Activated CD8-positive, alpha-beta memory T cell treated with anti-CD3 and anti-CD28 coated beads for 4 hours (primary cell): ENCODE results near the gene ACADVL.
A peak's percentile ranks its signal among the peaks of the same experiment; 100 is the strongest.
"Not testable (repeated sequence)": the region's sequence is repeated elsewhere in the genome, so short reads cannot be mapped to it uniquely, and the experiment has no call there.

Experiments used
- DNase-seq, 2 donors: peaks; one replicate each; pipeline ENCODE4 v3.0.0-alpha.2; 2020; ENCODE audit warnings: low read depth in 2 of 2

The ACADVL gene

GRCh38 chr17:7219812-7220592 lies at the start of gene ACADVL, which contains the start of gene DLG4:
Gene ACADVL, plus strand, starts transcription at chr17:7219938. Its CDS starts 47 bp downstream, at chr17:7219985.
Gene DLG4, minus strand, starts transcription at chr17:7219836.
- DNase-seq: peak; percentile 54 to 65

- not testable (repeated sequence) for DNase-seq
Measured at GRCh38 chr17:7172522-7173191, 47.1 kb upstream of the ACADVL start.

- DNase-seq: no peak
Measured at GRCh38 chr17:7173687-7174602, 45.8 kb upstream of the ACADVL start.

- no peak for DNase-seq
Measured at GRCh38 chr17:7174603-7175326, 45.0 kb upstream of the ACADVL start.

GRCh38 chr17:7175330-7175733 lies 44.4 kb upstream of the ACADVL start:
- no peak for DNase-seq

- DNase-seq: no peak
Measured at GRCh38 chr17:7176107-7176840, 43.5 kb upstream of the ACADVL start.

GRCh38 chr17:7176841-7177190 lies 42.9 kb upstream of the ACADVL start:
- DNase-seq: no peak

GRCh38 chr17:7177191-7177953 lies 42.4 kb upstream of the ACADVL start:
- peak; percentile 36 to 39 for DNase-seq

- DNase-seq: no peak
Measured at GRCh38 chr17:7177954-7178477, 41.7 kb upstream of the ACADVL start.

- no peak for DNase-seq
Measured at GRCh38 chr17:7178973-7179316, 40.8 kb upstream of the ACADVL start.

GRCh38 chr17:7179317-7180254 lies 40.2 kb upstream of the ACADVL start, which contains the start of gene ASGR1:
Gene ASGR1, minus strand, starts transcription at chr17:7179370. Its CDS starts 807 bp downstream, at chr17:7178563.
- no peak for DNase-seq

- not testable (repeated sequence) for DNase-seq
Measured at GRCh38 chr17:7182101-7182500, 37.6 kb upstream of the ACADVL start.

GRCh38 chr17:7183433-7184090 lies 36.2 kb upstream of the ACADVL start:
- no peak for DNase-seq

GRCh38 chr17:7184091-7184488 lies 35.6 kb upstream of the ACADVL start:
- no peak for DNase-seq

- no peak for DNase-seq
Measured at GRCh38 chr17:7184647-7185046, 35.1 kb upstream of the ACADVL start.

GRCh38 chr17:7186241-7186640 lies 33.5 kb upstream of the ACADVL start:
- DNase-seq: no peak

- DNase-seq: no peak
Measured at GRCh38 chr17:7190276-7190917, 29.3 kb upstream of the ACADVL start.

- DNase-seq: no peak
Measured at GRCh38 chr17:7191069-7191468, 28.7 kb upstream of the ACADVL start.
